H1 (cell line): ENCODE data around the gene NODAL. TPM values are rescaled to one million over a fixed set of nuclear protein-coding genes. Genes with fewer than 3 reads are reported as not detected.

Source experiments
- CTCF ChIA-PET: fragments of 300-600 bp; sonication (Branson Sonifier 250); formaldehyde crosslinking; loops from one replicate; lab custom pipeline; 2021; ENCODE audit not compliant: partially characterized antibody; lab: Charles Lee
- POLR2A ChIA-PET: fragments of 300-600 bp; sonication (Branson Sonifier 250); formaldehyde crosslinking; loops from one replicate; lab custom pipeline; 2021; ENCODE audit warnings: inconsistent platforms; ENCODE audit not compliant: partially characterized antibody; lab: Charles Lee
- DNase-seq, 2 experiments: peaks; one replicate each; pipeline versions ENCODE4 v3.0.0 to v3.0.0-alpha.2; 2010 to 2022; ENCODE audit warnings: low spot score in 2 of 2, low read depth in 1 of 2, mixed read lengths in 1 of 2
- FAIRE-seq: peaks from 2 replicates; lab custom pipeline; 2011; peaks lifted over from hg19 to GRCh38; lab: Jason Lieb, UNC
- H2AFZ ChIP-seq: 2 replicates; pipeline ENCODE4 v1.8.1; 2012; ENCODE audit warnings: low read length, inconsistent platforms
- H2AK5ac ChIP-seq: 2 replicates; pipeline ENCODE4 v1.6.1; 2013; ENCODE audit warnings: low read depth, low read length
- H2BK120ac ChIP-seq: replicated peaks from 2 replicates; pipeline ENCODE3; 2013; ENCODE audit warnings: low read depth, low read length, inconsistent platforms
- H2BK12ac ChIP-seq: 2 replicates; pipeline ENCODE4 v1.6.1; 2013; ENCODE audit warnings: low read depth, low read length
- H2BK15ac ChIP-seq: 2 replicates; pipeline ENCODE4 v1.6.1; 2013; ENCODE audit warnings: low read length
- H2BK20ac ChIP-seq: 2 replicates; pipeline ENCODE4 v1.6.1; 2013; ENCODE audit warnings: low read length
- H2BK5ac ChIP-seq: 2 replicates; pipeline ENCODE4 v1.6.1; 2013; ENCODE audit warnings: low read depth, low read length
- H3K14ac ChIP-seq: 2 replicates; pipeline ENCODE4 v1.6.1; 2013; ENCODE audit warnings: inconsistent platforms; ENCODE audit not compliant: insufficient read length
- H3K18ac ChIP-seq: 2 replicates; pipeline ENCODE4 v1.6.1; 2013; ENCODE audit warnings: low read length; ENCODE audit errors: extremely low read depth
- H3K23ac ChIP-seq: 2 replicates; pipeline ENCODE4 v1.6.1; 2013; ENCODE audit warnings: inconsistent platforms; ENCODE audit not compliant: insufficient read length
- H3K23me2 ChIP-seq: 2 replicates; pipeline ENCODE4 v1.6.1; 2013; ENCODE audit warnings: low read depth, low read length
- H3K27ac ChIP-seq: 2 replicates; pipeline ENCODE4 v1.6.1; 2011; ENCODE audit warnings: low read depth, low read length, inconsistent platforms
- H3K27me3 ChIP-seq, 4 experiments: replicated peaks in 1 of 4; 1 replicate in 1 of 4; 2 replicates in 3 of 4; pipeline versions ENCODE4 v1.6.1 to v1.8.1; 2011 to 2013; ENCODE audit warnings: low read length in 3 of 4, mild to moderate bottlenecking in 3 of 4, inconsistent platforms in 2 of 4, mixed read lengths in 2 of 4, moderate library complexity in 1 of 4; ENCODE audit not compliant: control insufficient read depth in 3 of 4, insufficient read depth in 3 of 4; ENCODE audit errors: extremely low read depth in 1 of 4
- H3K36me3 ChIP-seq, 4 experiments: 2 replicates each; pipeline versions ENCODE4 v1.6.1 to v1.8.1; 2011 to 2013; ENCODE audit warnings: mild to moderate bottlenecking in 4 of 4, low read length in 3 of 4, moderate library complexity in 2 of 4, control low read depth in 1 of 4, inconsistent platforms in 1 of 4; ENCODE audit not compliant: insufficient read depth in 4 of 4, control insufficient read depth in 2 of 4
- H3K4ac ChIP-seq: replicated peaks from 2 replicates; pipeline ENCODE3; 2013; ENCODE audit warnings: low read length, low read depth, mixed read lengths, inconsistent platforms; ENCODE audit not compliant: insufficient read length
- H3K4me1 ChIP-seq, 4 experiments: replicated peaks in 1 of 4; 1 replicate in 1 of 4; 2 replicates in 3 of 4; pipeline versions ENCODE4 v1.6.1 to v1.8.1; 2011 to 2013; ENCODE audit warnings: low read length in 3 of 4, inconsistent platforms in 2 of 4, mixed read lengths in 1 of 4; ENCODE audit not compliant: insufficient read depth in 4 of 4, control insufficient read depth in 3 of 4
- H3K4me2 ChIP-seq, 2 experiments: 2 replicates each; pipeline versions ENCODE4 v1.6.1 to v1.8.1; 2011 to 2013; ENCODE audit warnings: low read depth in 2 of 2, low read length in 2 of 2, control low read depth in 1 of 2, inconsistent platforms in 1 of 2, mild to moderate bottlenecking in 1 of 2; ENCODE audit not compliant: insufficient read depth in 1 of 2
- H3K4me3 ChIP-seq, 4 experiments: fragments of 200-600, 300-600 bp in 1 of 4; sonication (generic), shearing (Covaris generic), sonication (Bioruptor Twin) in 1 of 4; 2 replicates each; pipeline versions ENCODE4 v1.5.1 to v1.8.1; 2011 to 2016; ENCODE audit warnings: low read length in 4 of 4, low read depth in 3 of 4, control low read depth in 2 of 4, inconsistent platforms in 2 of 4, mild to moderate bottlenecking in 2 of 4, mixed read lengths in 1 of 4, moderate library complexity in 1 of 4; ENCODE audit not compliant: insufficient read depth in 2 of 4; ENCODE audit errors: extremely low read depth in 1 of 4
- H3K56ac ChIP-seq: replicated peaks from 2 replicates; pipeline ENCODE3; 2013; ENCODE audit warnings: low read depth, mild to moderate bottlenecking, mixed read lengths, low read length, inconsistent platforms; ENCODE audit not compliant: insufficient read length
- H3K79me1 ChIP-seq: 2 replicates; pipeline ENCODE4 v1.6.1; 2013; ENCODE audit warnings: low read depth, low read length, control low read depth
- H3K79me2 ChIP-seq, 2 experiments: 2 replicates each; pipeline versions ENCODE4 v1.6.1 to v1.8.1; 2012 to 2013; ENCODE audit warnings: low read length in 2 of 2, mild to moderate bottlenecking in 2 of 2, inconsistent platforms in 1 of 2; ENCODE audit not compliant: insufficient read depth in 2 of 2, control insufficient read depth in 1 of 2
- H3K9ac ChIP-seq, 4 experiments: replicated peaks in 1 of 4; 1 replicate in 1 of 4; 2 replicates in 3 of 4; pipeline versions ENCODE4 v1.6.1 to v1.8.1; 2011 to 2013; ENCODE audit warnings: low read depth in 3 of 4, low read length in 3 of 4, control low read depth in 2 of 4, mild to moderate bottlenecking in 2 of 4, moderate library complexity in 2 of 4, inconsistent platforms in 1 of 4; ENCODE audit errors: extremely low read depth in 1 of 4
- H3K9me3 ChIP-seq, 2 experiments: 2 replicates each; pipeline versions ENCODE4 v1.6.1 to v1.8.1; 2012 to 2013; ENCODE audit warnings: mild to moderate bottlenecking in 2 of 2, moderate library complexity in 2 of 2, control low read depth in 1 of 2, inconsistent platforms in 1 of 2, low read depth in 1 of 2, low read length in 1 of 2, mixed read lengths in 1 of 2; ENCODE audit not compliant: insufficient read depth in 2 of 2
- H4K20me1 ChIP-seq, 2 experiments: replicated peaks in 1 of 2; 2 replicates each; pipeline versions ENCODE3 to v1.8.1; 2011 to 2013; ENCODE audit warnings: inconsistent platforms in 2 of 2, low read length in 2 of 2, mild to moderate bottlenecking in 1 of 2; ENCODE audit not compliant: insufficient read depth in 2 of 2, control insufficient read depth in 1 of 2
- H4K5ac ChIP-seq: 2 replicates; pipeline ENCODE4 v1.6.1; 2013; ENCODE audit warnings: low read length, low read depth, mixed read lengths, inconsistent platforms; ENCODE audit not compliant: insufficient read length
- H4K8ac ChIP-seq: 2 replicates; pipeline ENCODE4 v1.8.0; 2013; ENCODE audit warnings: mild to moderate bottlenecking, moderate library complexity, low read length, inconsistent platforms; ENCODE audit not compliant: insufficient read depth; ENCODE audit errors: extremely low read depth
- H4K91ac ChIP-seq: replicated peaks from 2 replicates; pipeline ENCODE3; 2013; ENCODE audit warnings: low read length, mixed read lengths, inconsistent platforms; ENCODE audit not compliant: insufficient read length
- BCL11A ChIP-seq, 2 experiments: IDR thresholded peaks; one replicate each; pipeline ENCODE4 v1.6.1; 2011; ENCODE audit warnings: low read depth in 2 of 2, low read length in 2 of 2, mild to moderate bottlenecking in 2 of 2
- CBX8 ChIP-seq: fragments of 300-800, 300-1000 bp; sonication (generic); IDR thresholded peaks from 2 replicates; pipeline ENCODE4 v1.7.1; 2016; ENCODE audit warnings: low read depth, low read length, borderline replicate concordance
- CEBPB ChIP-seq: IDR thresholded peaks from 2 replicates; pipeline ENCODE4 v1.6.1; 2012; ENCODE audit warnings: low read depth, low read length
- CHD1 ChIP-seq: IDR thresholded peaks from 2 replicates; pipeline ENCODE4 v1.6.1; 2012; ENCODE audit warnings: low read depth, low read length, improper control_type of control experiment
- EGR1 ChIP-seq: IDR thresholded peaks from 2 replicates; pipeline ENCODE4 v1.6.1; 2011; ENCODE audit warnings: low read depth, low read length, borderline replicate concordance
- GABPA ChIP-seq: IDR thresholded peaks from 2 replicates; pipeline ENCODE4 v1.6.1; 2011; ENCODE audit warnings: mild to moderate bottlenecking, low read length, moderate library complexity, borderline replicate concordance; ENCODE audit not compliant: insufficient read depth
- JUN ChIP-seq: IDR thresholded peaks from 2 replicates; pipeline ENCODE4 v1.6.1; 2011; ENCODE audit warnings: low read depth, mild to moderate bottlenecking, improper control_type of control experiment, low read length
- MAX ChIP-seq: IDR thresholded peaks from 2 replicates; pipeline ENCODE4 v1.6.1; 2012; ENCODE audit warnings: inconsistent platforms
- POU5F1 ChIP-seq: IDR thresholded peaks from 2 replicates; pipeline ENCODE4 v1.6.1; 2011; ENCODE audit warnings: low read depth, mild to moderate bottlenecking, low read length, moderate library complexity
- SIN3A ChIP-seq, 2 experiments: IDR thresholded peaks in 1 of 2; conservative IDR thresholded peaks in 1 of 2; 2 replicates each; pipeline ENCODE4 v1.6.1; 2011 to 2012; ENCODE audit warnings: low read length in 2 of 2, improper control_type of control experiment in 1 of 2, low read depth in 1 of 2, mild to moderate bottlenecking in 1 of 2
- SP1 ChIP-seq: IDR thresholded peaks from 2 replicates; pipeline ENCODE4 v1.6.1; 2011; ENCODE audit warnings: low read depth, low read length
- SRF ChIP-seq: IDR thresholded peaks from 2 replicates; pipeline ENCODE4 v1.6.1; 2011; ENCODE audit warnings: mild to moderate bottlenecking, low read depth, low read length, moderate library complexity
- WGBS, 2 experiments: shearing (Covaris generic) in 1 of 2; methylation state at CpG; one replicate each; pipeline versions ENCODE4 v1.1.6 to v1.1.7; 2013 to 2015; ENCODE audit warnings: low lambda C conversion rate in 2 of 2, mixed read lengths in 2 of 2, inconsistent platforms in 1 of 2, low coverage in 1 of 2, missing lambda C conversion rate in 1 of 2; ENCODE audit not compliant: insufficient replicate concordance in 2 of 2, insufficient coverage in 1 of 2, insufficient read length in 1 of 2; ENCODE audit errors: extremely low coverage in 1 of 2, missing lambda C conversion rate in 1 of 2; 5-methylcytosine and 5-hydroxymethylcytosine counted together
- polyA plus RNA-seq, 7 experiments: library from polyadenylated mRNA; depleted of rRNA in 3 of 7; stranded (reverse) in 5 of 7; unstranded in 2 of 7; fragments of >200 nt in 5 of 7; fragments of 200-250 nt in 2 of 7; gene quantifications; 1 replicate in 5 of 7; 2 replicates in 1 of 7; 4 replicates in 1 of 7; pipeline versions ENCODE4 v1.2.1 to v1.2.3, GENCODE V29; 2011 to 2013; ENCODE audit warnings: missing spikeins in 2 of 7, mixed read lengths in 2 of 7
- total RNA-seq: library from RNA; stranded (reverse); fragmentation: NEBNext Ultra II Directional; extraction: Animal tissue kit (Norgen Biotek cat#: 25700); gene quantifications from 2 replicates; pipeline ENCODE4 v1.2.1, GENCODE V29; 2021

NODAL gene
- total and polyA plus RNA-seq, 2 of the 8 experiments (the other 6 are each of a cell fraction or from before 2014, with no cell fraction given) = 2.0 to 7.3 TPM

- Histone ChIP-seq H3K18ac (no peak overlapping the region), H3K9me3 (no peaks in the 10 kb centered on the region), H3K23me2 (peaks cover 17% of the 10 kb centered on the region; the same call in 1 of the 2 replicates), H2BK20ac (no peak overlapping the region), H4K91ac (no peak overlapping the region), H2AFZ (no peak overlapping the region), H4K20me1 (peaks cover 0 to 7% of the 10 kb centered on the region in 2 experiments), H3K27me3 (peaks cover 0 to 6% (median 2%) of the 10 kb centered on the region in 4 experiments; a peak in 4 of 7 replicates), H3K79me1 (no peaks in the 10 kb centered on the region; the same call in 1 of the 2 replicates), H4K5ac (no peak overlapping the region), H3K4me3 (no peak overlapping the region), H3K4me1 (peaks cover 9 to 22% (median 17%) of the 10 kb centered on the region in 4 experiments), H3K79me2 (peaks cover 0 to 21% of the 10 kb centered on the region in 2 experiments; a peak in 3 of 4 replicates), H3K36me3 (no peaks in the 10 kb centered on the region), H3K14ac (no peak overlapping the region), H3K4me2 (no peak overlapping the region; a peak in 1 of 4 replicates), H3K9ac (no peak overlapping the region), H3K27ac (no peak overlapping the region), H3K23ac (no peak overlapping the region), H2BK120ac (no peak overlapping the region), H3K56ac (no peak overlapping the region), H2BK15ac (no peak overlapping the region; the same call in 1 of the 2 replicates), H3K4ac (no peak overlapping the region), H2AK5ac (no peak overlapping the region), H4K8ac (no peak overlapping the region), H2BK5ac (no peak overlapping the region), H2BK12ac (no peak overlapping the region)
- POLR2A ChIA-PET = interaction anchor here (0.9 to 1.7 kb wide), 6 partner anchors 9 to 62 kb away, joined by 3 to 5 read pairs (median 4); no protein-coding TSS in a partner anchor
- CTCF ChIA-PET = interaction anchor here (1.0 to 43.0 kb wide), 15 partner anchors 8 to 351 kb away, joined by 3 to 908 read pairs (median 5); no protein-coding TSS in a partner anchor
- no peak for DNase-seq
- 74% methylated on average over 7 of the region's 7 CpGs; no CpG with 5 or more reads in 1 of the 2 experiments for WGBS, 2 experiments
- FAIRE-seq = no peak
- no peak for TF ChIP-seq MAX
- no peak for TF ChIP-seq BCL11A (IDR thresholded peaks at IDR 0.05; ENCODE audit: low read depth in 2 of 2, low read length in 2 of 2)
- no peak for TF ChIP-seq GABPA
- no peak for TF ChIP-seq CBX8
- no peak for TF ChIP-seq CHD1
- TF ChIP-seq SP1 = no peak
- no peak for TF ChIP-seq JUN
- no peak for TF ChIP-seq POU5F1
- TF ChIP-seq SIN3A (conservative IDR thresholded peaks at IDR 0.05 in 1 of 2, IDR thresholded peaks at IDR 0.05 in 1 of 2; ENCODE audit: low read depth in 1 of 2, low read length in 2 of 2) = no peak
- TF ChIP-seq CEBPB = no peak
- no peak for TF ChIP-seq EGR1
- TF ChIP-seq SRF = no peak
These were observed 35.0 kb upstream of the NODAL start for GRCh38 chr10:70476249-70477035.
